Renal cortex interstitium (tissue), 11 donors: Measurements from ENCODE around the gene STIMATE. TPM values are rescaled to one million over a fixed set of nuclear protein-coding genes. Genes with fewer than 3 reads are reported as not detected.
A peak's percentile ranks its signal among the peaks of the same experiment; 100 is the strongest.

Experiments used
- DNase-seq, 11 donors: peaks; one replicate each; pipeline ENCODE4 v3.0.0-alpha.2; 2013; ENCODE audit warnings: low read depth in 9 of 11, low spot score in 4 of 11; ENCODE audit errors: extremely low read depth in 1 of 11
- polyA plus RNA-seq, 3 donors: library from polyadenylated mRNA; unstranded; fragments of 120-200 nt; gene quantifications; one replicate each; pipeline ENCODE4 v1.2.1, GENCODE V29; 2013; ENCODE audit not compliant: insufficient read length in 3 of 3

Gene STIMATE
- polyA plus RNA-seq, 3 donors = 14.6 to 17.0 (median 15.9) TPM

GRCh38 chr3:52879090-52879489, 18.3 kb downstream of the STIMATE start:
- no peak for DNase-seq

GRCh38 chr3:52877085-52877484, 20.3 kb downstream of the STIMATE start:
- no peak for DNase-seq

- DNase-seq = no peak
These were observed 22.3 kb downstream of the STIMATE start for GRCh38 chr3:52874864-52875587.

GRCh38 chr3:52874160-52874701, 23.1 kb downstream of the STIMATE start:
- no peak for DNase-seq

GRCh38 chr3:52873433-52874159, 23.8 kb downstream of the STIMATE start:
- no peak for DNase-seq

GRCh38 chr3:52872245-52872644, 25.1 kb downstream of the STIMATE start:
- DNase-seq = no peak

- no peak for DNase-seq
These were observed 25.6 kb downstream of the STIMATE start for GRCh38 chr3:52871761-52872160.

- no peak for DNase-seq
These were observed 26.9 kb downstream of the STIMATE start for GRCh38 chr3:52870471-52870870.

GRCh38 chr3:52866427-52866826, 30.9 kb downstream of the STIMATE start:
- DNase-seq = no peak

GRCh38 chr3:52865994-52866393, 31.4 kb downstream of the STIMATE start:
- DNase-seq = no peak

- DNase-seq = no peak
These were observed 37.0 kb downstream of the STIMATE start for GRCh38 chr3:52860424-52860768.

GRCh38 chr3:52859686-52860423, 37.5 kb downstream of the STIMATE start:
- DNase-seq = no peak

GRCh38 chr3:52857864-52858263, 39.5 kb downstream of the STIMATE start:
- DNase-seq = no peak

- no peak for DNase-seq
These were observed 40.2 kb downstream of the STIMATE start for GRCh38 chr3:52857133-52857532.

- DNase-seq = no peak
These were observed 40.7 kb downstream of the STIMATE start for GRCh38 chr3:52856666-52857065.

GRCh38 chr3:52854013-52854412, 43.3 kb downstream of the STIMATE start:
- DNase-seq = peak in 1 of 11 donors; percentile 10

GRCh38 chr3:52852419-52852818, 44.9 kb downstream of the STIMATE start:
- DNase-seq = no peak

GRCh38 chr3:52851348-52851747, 46.0 kb downstream of the STIMATE start:
- DNase-seq = peak in 3 of 11 donors; percentile 17 to 22 (median 18)

GRCh38 chr3:52849656-52850055, 47.7 kb downstream of the STIMATE start:
- no peak for DNase-seq

- DNase-seq = no peak
These were observed 48.7 kb downstream of the STIMATE start for GRCh38 chr3:52848617-52849016.
